DND-41 (cell line): Measurements from ENCODE around the gene DDX28.

Source experiments
- ATAC-seq: fragments of 200-7000 bp; cut with Tn5 transposase; 3 replicates; pipeline ENCODE4 v1.9.1; 2021; ENCODE audit warnings: low read depth; ENCODE audit not compliant: insufficient read depth
- DNase-seq: peaks from one replicate; pipeline ENCODE4 v3.0.0-alpha.2; 2020
- H2AFZ ChIP-seq: 2 replicates; pipeline ENCODE4 v1.6.0; 2012; ENCODE audit warnings: low read depth, low read length
- H3K27ac ChIP-seq: 2 replicates; pipeline ENCODE4 v1.5.1; 2012; ENCODE audit warnings: low read length, inconsistent platforms
- H3K27me3 ChIP-seq: fragments of 200-600 bp; sonication (generic); 2 replicates; pipeline ENCODE4 v1.6.0; 2012; ENCODE audit warnings: low read length, mild to moderate bottlenecking, inconsistent platforms; ENCODE audit not compliant: insufficient read depth, poor library complexity
- H3K36me3 ChIP-seq: 2 replicates; pipeline ENCODE4 v1.5.1; 2012; ENCODE audit warnings: low read length, inconsistent platforms; ENCODE audit not compliant: insufficient read depth
- H3K4me1 ChIP-seq: 2 replicates; pipeline ENCODE4 v1.5.1; 2012; ENCODE audit warnings: mild to moderate bottlenecking, low read length; ENCODE audit not compliant: insufficient read depth
- H3K4me2 ChIP-seq: 2 replicates; pipeline ENCODE4 v1.6.0; 2012; ENCODE audit warnings: mild to moderate bottlenecking, moderate library complexity, low read length, inconsistent platforms; ENCODE audit not compliant: insufficient read depth
- H3K4me3 ChIP-seq, 2 experiments: fragments of 200-600 bp in 1 of 2; shearing (Covaris generic) in 1 of 2; 2 replicates each; pipeline ENCODE4 v1.5.1; 2012 to 2016; ENCODE audit warnings: inconsistent platforms in 2 of 2, low read length in 2 of 2, mild to moderate bottlenecking in 2 of 2, low read depth in 1 of 2, moderate library complexity in 1 of 2
- H3K79me2 ChIP-seq: 2 replicates; pipeline ENCODE4 v1.6.0; 2012; ENCODE audit warnings: low read length, inconsistent platforms; ENCODE audit not compliant: insufficient read depth
- H3K9ac ChIP-seq: 2 replicates; pipeline ENCODE4 v1.6.0; 2012; ENCODE audit warnings: low read depth, mild to moderate bottlenecking, inconsistent platforms, low read length, moderate library complexity
- H3K9me3 ChIP-seq: 2 replicates; pipeline ENCODE4 v1.5.1; 2012; ENCODE audit warnings: low read length, moderate library complexity, mild to moderate bottlenecking, inconsistent platforms; ENCODE audit not compliant: insufficient read depth, severe bottlenecking
- H4K20me1 ChIP-seq: 2 replicates; pipeline ENCODE4 v1.6.0; 2012; ENCODE audit warnings: low read length; ENCODE audit not compliant: insufficient read depth
- EZH2 ChIP-seq: IDR thresholded peaks from 3 replicates; pipeline ENCODE4 v1.6.1; 2012; ENCODE audit warnings: borderline replicate concordance, low read depth, mild to moderate bottlenecking, moderate library complexity, low read length, inconsistent platforms; ENCODE audit not compliant: severe bottlenecking
- TF ChIP-seq, protein P1 (sequence below): IDR thresholded peaks from 2 replicates; pipeline ENCODE4 v1.5.1; 2012; ENCODE audit warnings: borderline replicate concordance, low read length, moderate library complexity, mild to moderate bottlenecking; ENCODE audit not compliant: poor library complexity, severe bottlenecking; ENCODE audit errors: extremely low read depth

Gene DDX28

DNA sequence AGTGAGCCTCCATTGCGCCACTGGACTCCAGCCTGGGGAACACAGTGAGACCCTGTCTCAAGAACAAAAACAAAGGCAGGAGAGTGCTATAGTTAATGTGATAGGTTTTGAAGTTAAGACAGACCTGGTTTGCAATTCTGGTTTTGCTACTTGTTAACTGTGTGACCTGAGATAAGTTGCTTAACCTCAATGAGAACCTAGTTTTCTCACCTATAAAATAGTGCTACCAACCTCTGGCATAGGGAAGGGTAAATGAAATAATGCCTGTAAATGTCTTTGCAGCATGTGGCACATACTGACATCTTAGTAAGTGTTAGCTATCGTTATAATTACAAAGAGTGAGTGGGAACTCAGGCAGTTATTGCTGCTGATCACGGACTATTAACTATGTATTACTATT is 32.4 kb upstream of the DDX28 start:
- Histone ChIP-seq H3K9me3 (no peaks in the 10 kb centered on the region), H2AFZ (no peak overlapping the region), H3K36me3 (peaks cover 46% of the 10 kb centered on the region)

DNA sequence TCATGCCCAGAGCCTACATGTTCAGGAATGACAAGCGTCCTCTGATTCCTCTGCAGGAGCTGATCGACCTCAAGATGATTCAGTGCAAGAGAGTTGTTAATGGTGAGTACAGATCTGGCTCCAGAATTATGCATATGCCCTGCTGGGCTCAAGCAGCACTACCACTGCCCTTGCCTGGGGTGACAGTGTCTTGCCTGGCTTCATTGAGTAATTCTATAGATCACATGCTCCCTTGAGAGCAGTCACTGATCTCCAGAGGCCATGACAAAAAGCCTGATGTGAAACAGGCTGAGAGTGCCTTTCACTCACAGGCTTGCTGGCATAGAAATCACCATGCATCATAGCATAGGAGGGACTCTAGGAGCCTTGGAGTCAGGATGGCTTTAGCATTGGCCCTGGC is 26.4 kb upstream of the DDX28 start:
- Histone ChIP-seq H3K79me2 (no peaks in the 10 kb centered on the region), H3K4me2 (no peak overlapping the region), H3K9ac (no peak overlapping the region), H3K4me3 (no peak overlapping the region), H3K9me3 (no peaks in the 10 kb centered on the region), H3K36me3 (peaks cover 39% of the 10 kb centered on the region), H3K4me1 (no peaks in the 10 kb centered on the region), H4K20me1 (no peaks in the 10 kb centered on the region), H3K27me3 (no peaks in the 10 kb centered on the region), H2AFZ (no peak overlapping the region), H3K27ac (no peak overlapping the region)
- ATAC-seq: no peak
- no peak for TF ChIP-seq EZH2
- TF ChIP-seq, protein P1, sequence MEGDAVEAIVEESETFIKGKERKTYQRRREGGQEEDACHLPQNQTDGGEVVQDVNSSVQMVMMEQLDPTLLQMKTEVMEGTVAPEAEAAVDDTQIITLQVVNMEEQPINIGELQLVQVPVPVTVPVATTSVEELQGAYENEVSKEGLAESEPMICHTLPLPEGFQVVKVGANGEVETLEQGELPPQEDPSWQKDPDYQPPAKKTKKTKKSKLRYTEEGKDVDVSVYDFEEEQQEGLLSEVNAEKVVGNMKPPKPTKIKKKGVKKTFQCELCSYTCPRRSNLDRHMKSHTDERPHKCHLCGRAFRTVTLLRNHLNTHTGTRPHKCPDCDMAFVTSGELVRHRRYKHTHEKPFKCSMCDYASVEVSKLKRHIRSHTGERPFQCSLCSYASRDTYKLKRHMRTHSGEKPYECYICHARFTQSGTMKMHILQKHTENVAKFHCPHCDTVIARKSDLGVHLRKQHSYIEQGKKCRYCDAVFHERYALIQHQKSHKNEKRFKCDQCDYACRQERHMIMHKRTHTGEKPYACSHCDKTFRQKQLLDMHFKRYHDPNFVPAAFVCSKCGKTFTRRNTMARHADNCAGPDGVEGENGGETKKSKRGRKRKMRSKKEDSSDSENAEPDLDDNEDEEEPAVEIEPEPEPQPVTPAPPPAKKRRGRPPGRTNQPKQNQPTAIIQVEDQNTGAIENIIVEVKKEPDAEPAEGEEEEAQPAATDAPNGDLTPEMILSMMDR: no peak
- no peak for DNase-seq

More for the DNA sequence above, 32.4 kb upstream of the DDX28 start:
- no peaks in the 10 kb centered on the region for H3K79me2 ChIP-seq
- no peaks in the 10 kb centered on the region for H3K27me3 ChIP-seq
- H3K27ac ChIP-seq: no peak overlapping the region
- ATAC-seq (no peak), DNase-seq (no peak)
- H3K4me3 ChIP-seq: no peak overlapping the region
- no peak overlapping the region for H3K4me2 ChIP-seq
- TF ChIP-seq, protein P1: no peak
- TF ChIP-seq EZH2: no peak
- no peaks in the 10 kb centered on the region for H3K4me1 ChIP-seq
- no peaks in the 10 kb centered on the region for H4K20me1 ChIP-seq
- no peak overlapping the region for H3K9ac ChIP-seq

DNA sequence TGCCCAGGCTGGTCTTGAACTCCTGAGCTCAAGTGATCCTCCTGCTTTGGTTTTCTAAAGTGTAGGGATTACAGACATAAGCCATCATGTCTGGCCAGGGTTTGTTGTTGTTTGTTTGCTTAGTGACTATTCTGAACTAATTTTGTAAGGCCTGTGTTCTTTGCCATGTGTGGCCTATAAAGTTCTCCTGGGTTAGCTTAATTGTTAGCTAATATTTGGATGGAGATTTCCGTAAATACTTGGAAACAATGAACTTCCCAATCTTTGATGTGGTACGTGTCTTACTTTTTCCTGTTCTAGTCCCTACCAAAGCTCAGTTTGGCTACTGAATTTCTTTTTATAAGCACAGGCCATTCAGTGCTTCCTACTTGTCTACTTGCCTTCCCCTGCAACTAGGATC is 25.0 kb upstream of the DDX28 start:
- ATAC-seq: no peak
- Histone ChIP-seq H3K79me2 (no peaks in the 10 kb centered on the region), H3K9me3 (no peaks in the 10 kb centered on the region), H3K4me3 (no peak overlapping the region), H3K4me1 (no peaks in the 10 kb centered on the region), H3K36me3 (peaks cover 28% of the 10 kb centered on the region), H3K4me2 (no peak overlapping the region), H3K27ac (no peak overlapping the region), H3K9ac (no peak overlapping the region), H3K27me3 (no peaks in the 10 kb centered on the region), H4K20me1 (no peaks in the 10 kb centered on the region), H2AFZ (no peak overlapping the region)
- TF ChIP-seq, protein P1: no peak
- TF ChIP-seq EZH2: no peak
- no peak for DNase-seq

DNA sequence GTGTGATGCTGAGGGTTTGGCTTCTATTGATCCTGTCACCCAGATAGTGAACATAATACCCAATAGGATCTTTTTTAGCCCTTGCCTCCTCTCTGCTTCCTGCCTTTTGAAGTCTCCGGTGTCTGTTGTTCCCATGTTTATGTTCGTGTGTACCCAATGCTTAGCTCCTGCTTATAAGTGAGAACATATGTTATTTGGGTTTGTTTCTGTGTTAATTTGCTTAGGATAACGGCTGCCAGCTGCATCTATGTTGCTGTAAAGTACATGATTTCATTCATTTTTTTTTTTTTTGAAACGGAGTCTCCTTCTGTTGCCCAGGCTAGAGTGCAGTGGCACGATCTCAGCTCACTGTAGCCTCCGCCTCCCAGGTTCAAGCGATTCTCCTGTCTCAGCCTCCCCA is 23.1 kb upstream of the DDX28 start:
- DNase-seq (no peak), ATAC-seq (no peak)
- no peaks in the 10 kb centered on the region for H3K9me3 ChIP-seq
- H3K79me2 ChIP-seq: no peaks in the 10 kb centered on the region
- no peak overlapping the region for H3K9ac ChIP-seq
- no peaks in the 10 kb centered on the region for H4K20me1 ChIP-seq
- no peak overlapping the region for H3K4me2 ChIP-seq
- no peaks in the 10 kb centered on the region for H3K4me1 ChIP-seq
- H3K4me3 ChIP-seq: no peak overlapping the region
- H2AFZ ChIP-seq: no peak overlapping the region
- H3K27ac ChIP-seq: no peak overlapping the region
- H3K27me3 ChIP-seq: no peaks in the 10 kb centered on the region
- H3K36me3 ChIP-seq: peaks cover 20% of the 10 kb centered on the region
- TF ChIP-seq EZH2: no peak
- TF ChIP-seq, protein P1: no peak
